HEK293T (cell line): ENCODE data around the gene SLX4IP.

ENCODE experiments used
- BHLHE40 ChIP-seq: fragments of 450-650 bp; IDR thresholded peaks from 2 replicates; pipeline ENCODE4 v1.6.1; 2016; ENCODE audit warnings: mild to moderate bottlenecking, moderate library complexity, borderline replicate concordance
- CTBP1 ChIP-seq: fragments of 450-650 bp; IDR thresholded peaks from 2 replicates; pipeline ENCODE4 v1.6.1; 2016; ENCODE audit warnings: borderline replicate concordance
- FOXK2 ChIP-seq: fragments of 450-650 bp; IDR thresholded peaks from 2 replicates; pipeline ENCODE4 v1.6.1; 2016; ENCODE audit warnings: mild to moderate bottlenecking
- FOXM1 ChIP-seq: fragments of 450-650 bp; IDR thresholded peaks from 2 replicates; pipeline ENCODE4 v1.6.1; 2017; ENCODE audit warnings: mild to moderate bottlenecking, borderline replicate concordance
- LEF1 ChIP-seq: fragments of 450-650 bp; IDR thresholded peaks from 2 replicates; pipeline ENCODE4 v1.6.1; 2017; ENCODE audit warnings: mild to moderate bottlenecking, borderline replicate concordance
- NFRKB ChIP-seq: fragments of 450-650 bp; IDR thresholded peaks from 2 replicates; pipeline ENCODE4 v1.6.1; 2016; ENCODE audit warnings: mild to moderate bottlenecking, moderate library complexity
- SP1 ChIP-seq: fragments of 450-650 bp; IDR thresholded peaks from 2 replicates; pipeline ENCODE4 v1.6.1; 2017
- SUZ12 ChIP-seq: fragments of 450-650 bp; IDR thresholded peaks from 2 replicates; pipeline ENCODE4 v1.6.1; 2016; ENCODE audit warnings: mild to moderate bottlenecking
- TF ChIP-seq, protein P1 (sequence below): fragments of 450-650 bp; IDR thresholded peaks from 2 replicates; pipeline ENCODE4 v1.6.1; 2016

DNA sequence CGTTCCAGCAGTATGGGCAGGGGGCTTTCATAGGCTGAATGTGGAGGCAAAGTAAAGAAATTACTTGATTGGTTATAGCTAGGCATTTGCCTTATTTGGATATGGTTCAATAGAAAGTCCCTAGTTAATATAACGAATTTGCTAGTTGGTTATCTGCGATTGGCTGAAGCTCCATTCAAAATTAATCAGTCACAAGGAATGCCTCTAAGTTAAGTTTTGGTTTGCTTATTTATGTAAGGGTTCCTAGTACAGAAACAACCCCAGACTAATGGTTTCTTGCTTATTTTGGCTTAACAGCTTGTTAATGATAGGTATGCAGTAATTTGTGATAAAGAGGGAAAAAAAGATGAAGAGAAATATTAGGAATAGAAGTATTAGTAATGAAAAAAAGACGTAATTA lies 151.2 kb downstream of the SLX4IP start:
- TF ChIP-seq FOXM1 (no peak), SP1 (no peak), LEF1 (no peak), CTBP1 (no peak), SUZ12 (no peak), FOXK2 (no peak), BHLHE40 (no peak), NFRKB (no peak)
- TF ChIP-seq, protein P1, sequence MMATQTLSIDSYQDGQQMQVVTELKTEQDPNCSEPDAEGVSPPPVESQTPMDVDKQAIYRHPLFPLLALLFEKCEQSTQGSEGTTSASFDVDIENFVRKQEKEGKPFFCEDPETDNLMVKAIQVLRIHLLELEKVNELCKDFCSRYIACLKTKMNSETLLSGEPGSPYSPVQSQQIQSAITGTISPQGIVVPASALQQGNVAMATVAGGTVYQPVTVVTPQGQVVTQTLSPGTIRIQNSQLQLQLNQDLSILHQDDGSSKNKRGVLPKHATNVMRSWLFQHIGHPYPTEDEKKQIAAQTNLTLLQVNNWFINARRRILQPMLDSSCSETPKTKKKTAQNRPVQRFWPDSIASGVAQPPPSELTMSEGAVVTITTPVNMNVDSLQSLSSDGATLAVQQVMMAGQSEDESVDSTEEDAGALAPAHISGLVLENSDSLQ: no peak
